ENCODE data around the gene RABL2A. TPM values are rescaled to one million over a fixed set of nuclear protein-coding genes. Genes with fewer than 3 reads are reported as not detected.
"Not testable (repeated sequence)": the region's sequence is repeated elsewhere in the genome, so short reads cannot be mapped to it uniquely, and the experiment has no call there.

The RABL2A gene
- total RNA-seq, 1 donor from 2014 or later: 6.3 TPM

GRCh38 chr2:113690871-113691270, 63.8 kb downstream of the RABL2A start:
- DNase-seq: not testable (repeated sequence)

Other genes starting within 250 kb of the RABL2A start
- gene ZNG1B, start 189.6 kb upstream of the RABL2A start, total RNA-seq: 28.6 and 28.9 TPM in 2 replicates
- 0.05 and 0.17 TPM in 2 replicates for gene FOXD4L1, start 128.6 kb upstream of the RABL2A start, total RNA-seq
- gene SLC35F5, start 129.4 kb downstream of the RABL2A start, total RNA-seq: 102 and 134 TPM in 2 replicates